ENCODE data around the gene ICE1.

DNA sequence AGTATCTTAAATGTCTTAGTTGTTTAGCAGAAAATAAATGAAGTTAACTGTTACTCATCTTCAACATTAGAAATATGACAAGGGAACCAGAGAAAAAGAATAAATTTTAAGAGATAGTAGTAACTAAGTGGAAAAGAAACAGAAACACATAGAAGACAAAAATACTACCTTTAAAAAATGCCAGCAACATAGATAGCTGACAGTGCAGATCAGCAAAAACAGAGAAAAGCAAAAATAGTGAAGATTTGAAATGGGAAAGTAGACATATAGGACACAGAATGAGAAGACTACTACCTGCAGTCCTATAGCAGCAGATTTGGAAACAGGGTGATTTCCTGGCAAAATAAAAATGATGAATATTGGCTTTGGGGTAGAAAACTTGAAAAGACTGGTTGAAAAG is 48.5 kb downstream of the ICE1 start:
- TF ChIP-seq, protein P1, sequence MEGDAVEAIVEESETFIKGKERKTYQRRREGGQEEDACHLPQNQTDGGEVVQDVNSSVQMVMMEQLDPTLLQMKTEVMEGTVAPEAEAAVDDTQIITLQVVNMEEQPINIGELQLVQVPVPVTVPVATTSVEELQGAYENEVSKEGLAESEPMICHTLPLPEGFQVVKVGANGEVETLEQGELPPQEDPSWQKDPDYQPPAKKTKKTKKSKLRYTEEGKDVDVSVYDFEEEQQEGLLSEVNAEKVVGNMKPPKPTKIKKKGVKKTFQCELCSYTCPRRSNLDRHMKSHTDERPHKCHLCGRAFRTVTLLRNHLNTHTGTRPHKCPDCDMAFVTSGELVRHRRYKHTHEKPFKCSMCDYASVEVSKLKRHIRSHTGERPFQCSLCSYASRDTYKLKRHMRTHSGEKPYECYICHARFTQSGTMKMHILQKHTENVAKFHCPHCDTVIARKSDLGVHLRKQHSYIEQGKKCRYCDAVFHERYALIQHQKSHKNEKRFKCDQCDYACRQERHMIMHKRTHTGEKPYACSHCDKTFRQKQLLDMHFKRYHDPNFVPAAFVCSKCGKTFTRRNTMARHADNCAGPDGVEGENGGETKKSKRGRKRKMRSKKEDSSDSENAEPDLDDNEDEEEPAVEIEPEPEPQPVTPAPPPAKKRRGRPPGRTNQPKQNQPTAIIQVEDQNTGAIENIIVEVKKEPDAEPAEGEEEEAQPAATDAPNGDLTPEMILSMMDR (IDR thresholded peaks at IDR 0.05; ENCODE audit: low read depth, low read length, missing input control) = no peak
- TF ChIP-seq, protein P2, sequence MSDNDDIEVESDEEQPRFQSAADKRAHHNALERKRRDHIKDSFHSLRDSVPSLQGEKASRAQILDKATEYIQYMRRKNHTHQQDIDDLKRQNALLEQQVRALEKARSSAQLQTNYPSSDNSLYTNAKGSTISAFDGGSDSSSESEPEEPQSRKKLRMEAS (IDR thresholded peaks at IDR 0.05) = no peak
- TF ChIP-seq REST (IDR thresholded peaks at IDR 0.05) = no peak
- no peak for TF ChIP-seq GABPA (IDR thresholded peaks at IDR 0.05 in 1 of 2, conservative IDR thresholded peaks at IDR 0.05 in 1 of 2)
- no peak for TF ChIP-seq JUND (IDR thresholded peaks at IDR 0.05)
